ENCODE measurements around the gene KIAA1958. TPM values are rescaled to one million over a fixed set of nuclear protein-coding genes. Genes with fewer than 3 reads are reported as not detected.

The KIAA1958 gene
- total RNA-seq, 3 donors from 2014 or later, result 2.9 to 16.5 (median 11.8) TPM

GRCh38 chr9:112443636-112444035 is 43.0 kb upstream of the KIAA1958 start:
- no peak overlapping the region for H3K4me3 ChIP-seq
- H3K27ac ChIP-seq, result no peak overlapping the region
- H3K9me3 ChIP-seq, result no peaks in the 10 kb centered on the region
- no peak for DNase-seq (ENCODE audit: low spot score in 2 of 2)
- intact Hi-C loops (cut with DNase I; ENCODE audit: low total_unique reads), result no loop called here
- TF ChIP-seq CTCF (IDR thresholded peaks at IDR 0.05) (no peak), POLR2AphosphoS5 (IDR thresholded peaks at IDR 0.05) (no peak), POLR2A (IDR thresholded peaks at IDR 0.05) (no peak)
- no peaks in the 10 kb centered on the region for H3K4me1 ChIP-seq
- H3K27me3 ChIP-seq, result no peaks in the 10 kb centered on the region
- no peaks in the 10 kb centered on the region for H3K36me3 ChIP-seq

- Histone ChIP-seq H3K9me3 (no peaks in the 10 kb centered on the region), H3K27ac (no peak overlapping the region), H3K36me3 (no peaks in the 10 kb centered on the region), H3K4me1 (no peaks in the 10 kb centered on the region), H3K27me3 (no peaks in the 10 kb centered on the region), H3K4me3 (no peak overlapping the region)
- TF ChIP-seq POLR2AphosphoS5 (IDR thresholded peaks at IDR 0.05), result no peak
- TF ChIP-seq POLR2A (IDR thresholded peaks at IDR 0.05), result no peak
- TF ChIP-seq CTCF (IDR thresholded peaks at IDR 0.05), result no peak
- no peak for DNase-seq (ENCODE audit: low spot score in 2 of 2)
- intact Hi-C loops (cut with DNase I; ENCODE audit: low total_unique reads), result no loop called here
These were observed 41.4 kb upstream of the KIAA1958 start for GRCh38 chr9:112445196-112445595.

GRCh38 chr9:112446080-112446479 is 40.5 kb upstream of the KIAA1958 start:
- Histone ChIP-seq H3K4me3 (no peak overlapping the region), H3K4me1 (no peaks in the 10 kb centered on the region), H3K27me3 (no peaks in the 10 kb centered on the region), H3K27ac (no peak overlapping the region), H3K9me3 (no peaks in the 10 kb centered on the region), H3K36me3 (no peaks in the 10 kb centered on the region)
- TF ChIP-seq POLR2AphosphoS5 (IDR thresholded peaks at IDR 0.05) (no peak), CTCF (IDR thresholded peaks at IDR 0.05) (no peak), POLR2A (IDR thresholded peaks at IDR 0.05) (no peak)
- intact Hi-C loops (cut with DNase I; ENCODE audit: low total_unique reads), result no loop called here
- DNase-seq (ENCODE audit: low spot score in 2 of 2), result no peak

- Histone ChIP-seq H3K36me3 (no peaks in the 10 kb centered on the region), H3K4me3 (no peak overlapping the region), H3K27ac (no peak overlapping the region), H3K9me3 (no peaks in the 10 kb centered on the region), H3K27me3 (no peaks in the 10 kb centered on the region), H3K4me1 (no peaks in the 10 kb centered on the region)
- TF ChIP-seq POLR2AphosphoS5 (IDR thresholded peaks at IDR 0.05), result no peak
- no peak for TF ChIP-seq CTCF (IDR thresholded peaks at IDR 0.05)
- no peak for TF ChIP-seq POLR2A (IDR thresholded peaks at IDR 0.05)
- intact Hi-C loops (cut with DNase I; ENCODE audit: low total_unique reads), result no loop called here
- no peak for DNase-seq (ENCODE audit: low spot score in 2 of 2)
These were observed 40.1 kb upstream of the KIAA1958 start for GRCh38 chr9:112446526-112446925.

GRCh38 chr9:112447283-112447761 is 39.3 kb upstream of the KIAA1958 start:
- no peaks in the 10 kb centered on the region for H3K36me3 ChIP-seq
- no peak overlapping the region for H3K27ac ChIP-seq
- no peaks in the 10 kb centered on the region for H3K27me3 ChIP-seq
- H3K4me1 ChIP-seq, result no peaks in the 10 kb centered on the region
- intact Hi-C loops (cut with DNase I; ENCODE audit: low total_unique reads), result no loop called here
- DNase-seq (ENCODE audit: low spot score in 2 of 2), result no peak
- TF ChIP-seq POLR2AphosphoS5 (IDR thresholded peaks at IDR 0.05), result no peak
- TF ChIP-seq POLR2A (IDR thresholded peaks at IDR 0.05), result no peak
- no peak for TF ChIP-seq CTCF (IDR thresholded peaks at IDR 0.05)
- no peak overlapping the region for H3K4me3 ChIP-seq
- H3K9me3 ChIP-seq, result no peaks in the 10 kb centered on the region

Data from breast epithelium (tissue), 4 donors.